Lower leg skin (tissue), 4 donors: ENCODE results near the gene LRRC27. TPM values are rescaled to one million over a fixed set of nuclear protein-coding genes. Genes with fewer than 3 reads are reported as not detected.

ENCODE experiments used
- DNase-seq, 2 donors: peaks; one replicate each; pipeline ENCODE4 v3.0.0-alpha.2; 2019; ENCODE audit warnings: low spot score in 2 of 2
- H3K4me3 ChIP-seq: fragments of 200-600 bp; sonication (generic); 2 replicates; pipeline ENCODE4 v1.5.1; 2017; ENCODE audit warnings: mild to moderate bottlenecking, low read depth; ENCODE audit not compliant: poor library complexity, severe bottlenecking
- POLR2A ChIP-seq, 2 donors: fragments of 450-650 bp; IDR thresholded peaks; one replicate each; pipeline ENCODE4 v1.6.1; 2016 to 2017; ENCODE audit warnings: antibody characterized with exemption in 2 of 2, mild to moderate bottlenecking in 1 of 2, moderate library complexity in 1 of 2
- WGBS, 2 donors: methylation state at CpG; one replicate each; pipeline ENCODE4 v1.1.5; 2018; 5-methylcytosine and 5-hydroxymethylcytosine counted together
- intact Hi-C: fragments of 100-400 bp; cut with DNase I; formaldehyde crosslinking; loops from one replicate; pipeline ENCODE4 v1.15.0; 2023; ENCODE audit warnings: low total_unique reads
- total RNA-seq, 4 donors: library from RNA; depleted of rRNA; stranded (reverse); fragments of >200 nt; gene quantifications; one replicate each; pipeline ENCODE4 v1.1.0, GENCODE V29; 2016
- TF ChIP-seq, protein P1 (sequence below), 3 donors: fragments of 450-650 bp; IDR thresholded peaks; one replicate each; pipeline ENCODE4 v1.5.1; 2016; ENCODE audit warnings: antibody characterized with exemption in 3 of 3, mild to moderate bottlenecking in 3 of 3, moderate library complexity in 2 of 3

The LRRC27 gene
- total RNA-seq, 4 donors from 2014 or later, result 3.1 to 11.3 (median 8.5) TPM

- no peak for TF ChIP-seq POLR2A (IDR thresholded peaks at IDR 0.05)
- TF ChIP-seq, protein P1, sequence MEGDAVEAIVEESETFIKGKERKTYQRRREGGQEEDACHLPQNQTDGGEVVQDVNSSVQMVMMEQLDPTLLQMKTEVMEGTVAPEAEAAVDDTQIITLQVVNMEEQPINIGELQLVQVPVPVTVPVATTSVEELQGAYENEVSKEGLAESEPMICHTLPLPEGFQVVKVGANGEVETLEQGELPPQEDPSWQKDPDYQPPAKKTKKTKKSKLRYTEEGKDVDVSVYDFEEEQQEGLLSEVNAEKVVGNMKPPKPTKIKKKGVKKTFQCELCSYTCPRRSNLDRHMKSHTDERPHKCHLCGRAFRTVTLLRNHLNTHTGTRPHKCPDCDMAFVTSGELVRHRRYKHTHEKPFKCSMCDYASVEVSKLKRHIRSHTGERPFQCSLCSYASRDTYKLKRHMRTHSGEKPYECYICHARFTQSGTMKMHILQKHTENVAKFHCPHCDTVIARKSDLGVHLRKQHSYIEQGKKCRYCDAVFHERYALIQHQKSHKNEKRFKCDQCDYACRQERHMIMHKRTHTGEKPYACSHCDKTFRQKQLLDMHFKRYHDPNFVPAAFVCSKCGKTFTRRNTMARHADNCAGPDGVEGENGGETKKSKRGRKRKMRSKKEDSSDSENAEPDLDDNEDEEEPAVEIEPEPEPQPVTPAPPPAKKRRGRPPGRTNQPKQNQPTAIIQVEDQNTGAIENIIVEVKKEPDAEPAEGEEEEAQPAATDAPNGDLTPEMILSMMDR (IDR thresholded peaks at IDR 0.05), result no peak
- no peak for DNase-seq
- 80 to 88% methylated on average over 20 to 27 of the region's 27 CpGs for WGBS, 2 donors
- H3K4me3 ChIP-seq, result no peak overlapping the region
- intact Hi-C loops, result no loop called here
Measured at GRCh38 chr10:132399117-132400035, 67.4 kb downstream of the LRRC27 start.

GRCh38 chr10:132400041-132400546, 68.1 kb downstream of the LRRC27 start:
- WGBS, 2 donors, result 82 to 93% methylated on average over 6 to 9 of the region's 9 CpGs
- TF ChIP-seq, protein P1 (IDR thresholded peaks at IDR 0.05), result no peak
- TF ChIP-seq POLR2A (IDR thresholded peaks at IDR 0.05), result no peak
- intact Hi-C loops, result no loop called here
- no peak overlapping the region for H3K4me3 ChIP-seq
- no peak for DNase-seq

- H3K4me3 ChIP-seq, result no peak overlapping the region
- 64 to 80% methylated on average over 13 to 16 of the region's 17 CpGs for WGBS, 2 donors
- no peak for DNase-seq
- TF ChIP-seq, protein P1 (IDR thresholded peaks at IDR 0.05), result no peak
- no peak for TF ChIP-seq POLR2A (IDR thresholded peaks at IDR 0.05)
- intact Hi-C loops, result no loop called here
Measured at GRCh38 chr10:132400547-132401151, 68.7 kb downstream of the LRRC27 start.

- 69 to 88% methylated on average over 2 to 18 of the region's 20 CpGs for WGBS, 2 donors
- no peak for DNase-seq
- intact Hi-C loops, result no loop called here
- TF ChIP-seq, protein P1 (IDR thresholded peaks at IDR 0.05), result no peak
- no peak for TF ChIP-seq POLR2A (IDR thresholded peaks at IDR 0.05)
- no peak overlapping the region for H3K4me3 ChIP-seq
Measured at GRCh38 chr10:132401401-132402118, 69.6 kb downstream of the LRRC27 start.

DNA sequence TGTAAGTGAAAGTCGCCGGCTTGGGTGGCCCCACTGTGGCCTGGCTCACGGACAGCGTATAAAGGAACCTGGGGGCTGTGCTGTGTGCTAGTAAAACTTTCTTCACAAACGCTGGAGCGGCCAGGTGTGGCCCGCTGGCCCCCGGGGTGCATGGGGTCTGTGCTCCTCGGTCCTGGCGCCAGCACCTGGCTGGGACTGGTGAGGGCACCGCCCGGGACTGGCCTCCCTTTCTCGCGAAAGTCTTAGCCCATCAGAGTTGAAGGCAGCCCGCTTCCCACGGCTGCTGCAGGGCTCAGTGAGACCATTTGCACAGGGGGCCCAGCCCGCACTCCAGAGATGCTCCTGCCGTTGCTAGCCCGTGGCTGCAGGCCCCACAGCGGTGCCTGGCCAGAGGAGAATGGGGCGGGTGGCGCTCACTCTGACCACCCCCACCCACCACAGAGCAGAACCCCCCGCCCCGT, 70.8 kb downstream of the LRRC27 start:
- no peak for TF ChIP-seq POLR2A (IDR thresholded peaks at IDR 0.05)
- TF ChIP-seq, protein P1 (IDR thresholded peaks at IDR 0.05), result no peak
- no peak for DNase-seq
- 90 to 92% methylated on average over 14 to 24 of the region's 24 CpGs for WGBS, 2 donors
- no peak overlapping the region for H3K4me3 ChIP-seq
- intact Hi-C loops, result no loop called here
